SK-N-DZ (cell line): ENCODE measurements around the gene HCRTR1.

Experiments used
- DNase-seq: peaks from one replicate; pipeline ENCODE4 v3.0.0-alpha.2; 2015; ENCODE audit warnings: low spot score

The HCRTR1 gene

GRCh38 chr1:31626223-31627207, 9.0 kb downstream of the HCRTR1 start:
- DNase-seq = no peak

DNA sequence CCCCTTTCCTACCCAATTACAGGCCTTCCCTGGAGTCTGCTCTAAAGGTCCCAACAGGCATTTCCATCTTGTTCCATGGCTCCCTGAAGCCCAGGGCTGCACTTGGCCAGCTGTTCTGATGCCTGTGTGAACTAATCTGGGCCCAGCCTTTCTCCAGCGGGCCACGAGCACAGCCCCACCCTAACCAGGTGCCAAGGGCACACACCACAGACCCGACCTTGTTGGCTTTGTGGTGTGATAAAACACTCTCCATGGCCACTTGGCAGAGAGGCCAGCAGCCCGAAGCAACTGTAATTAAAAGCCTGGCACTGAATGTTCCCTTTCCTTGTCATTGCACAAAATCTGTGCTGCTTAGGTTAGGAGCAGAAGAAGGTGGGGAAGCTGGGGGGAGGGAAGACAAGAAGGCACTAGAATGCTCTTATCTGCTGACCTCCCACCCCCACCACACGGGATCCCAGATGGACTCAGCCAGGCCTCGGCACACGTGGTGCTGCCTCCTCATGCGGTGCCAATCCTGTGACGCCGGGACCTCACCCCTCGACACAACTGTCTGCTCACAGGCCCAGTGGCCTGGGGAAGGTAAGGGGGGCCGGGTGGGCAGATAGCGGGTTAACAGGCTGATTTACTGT, 9.9 kb downstream of the HCRTR1 start:
- no peak for DNase-seq

- DNase-seq = no peak
Measured at GRCh38 chr1:31627930-31628559, 10.6 kb downstream of the HCRTR1 start.

DNA sequence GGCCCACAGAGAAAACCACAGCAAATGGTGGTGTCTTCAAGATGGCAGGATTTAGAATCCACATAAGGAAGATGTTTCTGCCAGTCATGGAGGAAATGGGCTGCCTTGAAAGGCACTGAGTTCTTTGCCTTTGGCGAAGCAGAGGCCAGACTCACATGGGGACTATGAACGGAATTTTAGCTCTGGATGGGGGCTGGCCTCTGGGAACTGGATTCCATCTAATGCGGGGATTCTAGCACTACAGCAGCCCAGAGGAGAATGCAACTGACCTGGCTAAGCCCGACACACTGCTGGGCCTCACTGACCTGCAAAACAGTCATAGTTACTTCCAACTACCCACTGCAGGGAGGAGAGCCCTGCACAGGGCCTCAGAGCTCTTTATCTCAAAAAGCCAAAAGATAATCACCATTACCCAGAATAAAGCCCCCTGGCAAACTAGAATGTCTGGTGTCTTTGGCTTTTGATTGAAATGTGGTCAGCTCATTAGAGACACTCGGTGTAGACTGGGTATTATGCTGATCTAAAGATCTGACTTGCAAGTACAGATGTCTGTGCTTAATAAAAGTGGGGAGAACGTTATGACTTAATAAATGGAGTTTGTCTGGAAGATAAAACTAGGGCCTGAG, 11.6 kb downstream of the HCRTR1 start:
- no peak for DNase-seq

DNA sequence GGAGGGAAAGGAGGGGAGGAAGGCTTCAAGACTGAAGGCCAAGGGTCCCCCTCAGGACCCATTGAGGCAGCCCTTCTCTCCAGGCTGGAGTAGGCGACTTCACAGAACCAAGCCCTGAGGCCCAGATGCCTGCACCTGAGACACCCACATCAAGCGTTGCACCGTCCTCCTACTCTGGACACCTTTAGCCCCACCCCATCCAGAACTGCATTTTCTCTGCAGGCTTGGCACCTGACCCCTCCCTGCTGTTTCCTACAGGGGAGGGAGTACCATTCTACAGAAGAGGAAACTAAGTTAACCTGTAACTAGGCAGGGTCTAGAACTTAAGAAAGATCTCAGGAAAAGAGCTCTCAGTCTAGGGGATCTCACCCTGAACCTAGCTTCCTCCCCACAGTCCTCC, 15.2 kb downstream of the HCRTR1 start:
- DNase-seq = no peak

- no peak for DNase-seq
Measured at GRCh38 chr1:31633117-31633516, 15.6 kb downstream of the HCRTR1 start.

DNA sequence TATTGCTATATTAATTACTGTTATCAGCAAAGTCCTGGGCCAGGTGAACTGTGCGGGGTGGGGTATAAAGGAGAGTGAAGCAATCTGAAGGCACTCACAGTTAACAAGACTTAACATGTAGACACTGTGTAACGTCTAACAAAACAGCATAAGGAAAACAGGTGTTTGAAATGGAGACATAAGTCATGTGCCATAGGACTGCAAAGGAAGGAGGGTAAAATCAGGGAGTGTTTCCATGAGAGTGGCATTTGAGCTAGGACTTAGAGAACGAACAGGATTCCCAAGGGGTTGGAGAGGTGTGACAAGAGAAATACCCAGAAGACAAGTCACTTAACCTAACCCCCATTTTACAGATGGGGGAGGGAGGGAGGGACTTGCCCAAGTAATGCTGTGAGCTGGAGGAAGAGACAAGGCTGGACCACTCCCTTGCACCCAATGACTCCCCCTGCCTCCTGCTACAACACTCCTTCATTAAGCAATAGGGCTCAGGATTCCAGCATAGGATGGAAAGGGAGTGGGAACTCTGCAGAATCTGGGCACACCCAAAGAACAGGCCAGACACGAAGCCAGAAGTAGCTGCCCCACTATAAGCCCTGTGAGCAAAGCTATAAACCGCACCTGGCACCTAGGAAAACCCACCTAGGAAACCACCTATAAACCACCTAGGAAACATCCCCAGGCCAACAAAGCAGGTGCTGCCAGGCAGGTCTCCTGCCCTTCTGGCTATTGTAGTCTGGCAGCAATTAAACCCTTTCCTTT, 20.6 kb downstream of the HCRTR1 start:
- no peak for DNase-seq

DNA sequence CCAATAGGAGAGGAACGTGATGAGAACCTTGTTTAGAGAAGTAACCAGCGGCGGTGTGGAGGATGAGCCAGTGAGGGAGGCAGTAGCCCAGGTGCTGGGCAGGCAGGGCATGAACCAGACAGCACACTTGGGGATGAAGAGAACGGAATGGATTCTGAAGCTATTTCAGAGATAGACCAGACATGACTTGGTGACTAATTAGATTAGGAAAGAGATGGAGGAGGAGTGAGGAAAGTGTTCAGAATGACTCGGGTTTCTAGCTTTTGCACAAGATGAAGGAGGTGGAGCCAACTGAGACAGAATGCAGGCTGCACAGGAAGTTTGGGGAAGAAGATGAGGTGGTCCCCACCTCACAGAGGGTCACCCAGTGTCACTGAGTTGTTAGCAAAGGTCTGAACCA, 22.1 kb downstream of the HCRTR1 start:
- peak; percentile 87 for DNase-seq

GRCh38 chr1:31640179-31640578, 22.7 kb downstream of the HCRTR1 start:
- no peak for DNase-seq

- DNase-seq = no peak
Measured at GRCh38 chr1:31640964-31641363, 23.5 kb downstream of the HCRTR1 start.

DNA sequence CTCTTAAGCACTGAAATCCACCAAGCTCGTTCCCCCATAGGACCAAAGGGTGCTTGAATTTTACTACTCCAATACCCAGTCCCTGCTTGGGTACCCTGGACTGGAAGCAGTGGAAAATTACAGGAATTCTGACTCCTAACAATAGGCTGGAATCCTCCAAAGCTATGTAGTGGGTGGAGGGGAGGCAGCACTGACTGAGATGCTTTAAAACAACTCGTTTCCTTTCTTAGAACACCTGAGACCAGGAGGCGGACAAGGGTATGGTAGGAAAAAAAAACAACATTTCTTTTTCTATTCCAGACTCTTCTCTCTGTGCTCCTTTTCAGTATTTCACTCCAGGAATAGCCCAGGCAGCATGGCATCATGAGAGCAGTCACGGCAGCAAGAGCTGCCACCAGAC, 24.9 kb downstream of the HCRTR1 start:
- DNase-seq = no peak

DNA sequence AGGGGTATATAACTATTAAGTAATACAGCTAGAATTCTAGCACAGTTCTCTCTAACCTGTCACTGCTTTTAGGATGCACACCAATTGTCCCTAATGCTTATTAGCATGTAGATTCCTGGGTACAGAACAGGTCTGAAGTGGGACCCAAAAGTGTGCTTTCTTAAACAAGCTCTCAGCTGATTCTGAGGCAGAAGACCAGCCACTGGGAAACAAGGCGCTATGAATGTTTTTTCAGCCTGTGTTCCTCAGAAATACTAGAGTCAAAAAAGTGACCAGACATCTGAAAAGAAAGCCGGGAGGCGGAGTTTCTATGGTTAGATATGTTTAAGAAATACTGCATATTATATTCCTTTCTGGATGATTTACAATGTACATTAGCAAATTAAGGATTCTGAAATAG, 25.4 kb downstream of the HCRTR1 start:
- DNase-seq = no peak

- DNase-seq = no peak
Measured at GRCh38 chr1:31643976-31644559, 26.6 kb downstream of the HCRTR1 start.

DNA sequence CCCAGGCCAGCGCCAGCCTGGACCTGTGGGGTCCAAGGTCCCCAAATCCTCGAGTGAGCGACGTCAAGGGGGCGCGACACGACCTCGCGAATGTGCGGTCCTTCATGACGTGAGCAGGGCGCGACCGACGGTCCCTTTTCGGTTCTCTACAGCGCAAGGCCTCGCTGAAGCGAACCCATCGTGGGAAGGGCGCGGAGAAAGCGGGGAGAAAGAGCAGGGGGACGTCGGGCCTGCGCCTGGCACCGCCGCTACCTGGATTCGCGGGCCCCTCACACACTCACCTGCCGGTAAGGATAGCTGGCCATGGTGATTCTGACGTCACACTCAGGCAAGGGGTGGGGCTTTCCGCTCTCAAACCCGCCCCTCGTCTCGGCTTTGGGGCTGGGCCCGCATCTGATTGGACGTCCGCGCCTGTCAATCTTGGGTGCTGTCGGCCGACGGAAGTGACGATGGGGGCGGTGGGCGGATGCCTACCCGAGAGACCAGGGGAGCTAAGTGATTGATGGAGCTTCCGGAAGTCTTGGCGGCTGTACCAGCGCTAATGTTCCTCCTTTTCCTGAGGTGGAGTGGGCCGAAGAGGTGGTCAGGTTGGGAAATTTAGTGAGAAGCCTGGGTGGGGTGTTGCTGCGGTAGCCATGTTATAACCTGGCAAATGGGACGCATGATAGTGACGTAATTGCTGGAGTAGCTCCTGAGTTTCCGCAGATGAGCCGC, 27.2 kb downstream of the HCRTR1 start, which contains the start of gene PEF1:
TSS of gene PEF1 (minus strand) at position 317 of the 714 bp plus-strand sequence. CDS start at position 305, 12 bp downstream.
- DNase-seq = peak; percentile 97

GRCh38 chr1:31645274-31645568, 27.7 kb downstream of the HCRTR1 start:
- no peak for DNase-seq

DNA sequence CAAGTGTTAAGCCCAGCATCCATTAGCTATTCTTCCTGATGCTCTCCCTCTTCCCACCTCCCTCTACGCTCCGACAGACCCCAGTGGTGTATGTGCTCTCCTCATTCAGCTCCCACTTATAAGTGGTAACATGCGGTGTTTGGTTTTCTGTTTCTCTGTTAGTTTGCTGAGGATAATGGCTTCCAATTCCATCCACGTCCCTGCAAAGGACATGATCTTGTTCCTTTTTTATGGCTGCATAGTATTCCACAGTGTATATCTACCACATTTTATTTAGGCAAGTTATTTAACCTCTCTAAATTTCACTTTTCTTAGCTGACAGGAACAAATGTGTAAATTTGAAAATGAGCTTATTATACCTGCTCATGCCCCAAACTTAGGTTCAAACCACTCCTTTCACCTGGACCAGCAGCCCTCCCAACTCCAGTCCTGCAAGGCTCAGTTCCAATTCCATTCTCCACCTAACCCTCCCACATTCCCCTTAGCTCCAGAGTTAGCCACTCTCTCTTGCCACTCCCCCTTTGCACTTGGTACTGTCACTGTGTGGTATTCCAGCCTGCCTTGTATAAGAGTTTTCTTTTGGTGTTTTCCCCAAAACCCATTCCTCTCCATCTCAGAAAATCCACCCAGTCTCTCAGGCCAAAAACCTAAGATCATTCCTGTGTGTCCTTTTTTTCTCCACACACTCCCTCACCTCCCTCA, 28.9 kb downstream of the HCRTR1 start:
- DNase-seq = no peak

DNA sequence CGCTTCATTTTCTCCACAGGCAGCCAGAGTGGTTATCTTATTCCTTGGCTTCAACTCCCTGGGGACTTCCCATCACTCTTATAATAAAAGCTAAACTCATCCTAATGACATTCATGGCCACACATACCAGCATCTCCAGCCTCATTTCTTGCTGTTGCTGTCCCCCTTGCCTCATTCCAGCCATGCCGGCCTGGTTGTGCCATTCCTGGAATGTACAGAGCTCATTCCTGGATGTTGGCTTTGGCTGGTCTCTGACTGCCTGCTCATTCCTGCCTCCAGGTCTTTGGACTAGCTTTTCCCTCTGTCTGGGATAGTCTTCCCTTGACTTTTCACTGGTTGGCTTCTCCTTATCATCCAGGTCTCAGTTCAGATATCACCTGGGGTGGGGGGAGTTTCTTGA, 29.6 kb downstream of the HCRTR1 start:
- DNase-seq = no peak

- no peak for DNase-seq
Measured at GRCh38 chr1:31648190-31648589, 30.7 kb downstream of the HCRTR1 start.

DNA sequence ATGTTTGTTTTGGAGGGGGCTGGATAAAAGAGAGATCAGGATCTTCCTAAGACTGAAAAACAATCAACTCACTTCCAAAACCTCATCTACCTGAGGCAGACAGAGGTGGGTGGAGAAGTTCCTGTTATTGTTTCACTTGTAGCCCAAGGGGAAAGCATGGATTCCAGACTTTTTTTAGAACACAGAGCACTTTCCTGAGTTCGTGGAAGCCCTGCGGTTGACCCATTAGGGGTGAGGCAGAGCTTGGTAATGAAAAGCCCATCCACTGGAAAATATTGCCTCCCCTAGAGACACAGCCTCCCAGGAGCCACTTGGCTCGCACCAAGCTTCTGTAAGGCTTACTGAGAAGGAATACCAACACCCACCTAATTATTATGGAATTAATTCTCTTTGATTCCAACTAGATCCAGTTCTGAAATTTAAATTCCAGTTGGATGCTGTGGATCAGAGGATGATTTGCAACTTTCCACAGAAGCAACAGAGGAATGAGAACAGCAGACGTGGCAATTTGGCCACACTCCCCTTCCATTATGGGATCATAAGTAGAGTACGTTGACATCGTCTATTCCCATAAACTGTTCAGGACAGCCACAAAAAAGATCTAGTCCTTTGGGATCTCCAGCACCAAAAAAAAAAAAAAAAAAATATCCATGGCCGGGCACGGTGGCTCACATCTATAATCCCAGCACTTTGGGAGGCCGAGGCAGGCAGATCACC, 31.3 kb downstream of the HCRTR1 start:
- DNase-seq = no peak
